HG03066 (cell line): ENCODE data around the gene MAP2K5.
A peak's percentile ranks its signal among the peaks of the same experiment; 100 is the strongest.

Experiments
- ATAC-seq: cut with Tn5 transposase; IDR thresholded peaks from one replicate; pipeline ENCODE4 v1.9.1; 2021; ENCODE audit warnings: low read depth; ENCODE audit not compliant: unreplicated experiment

Gene MAP2K5

DNA sequence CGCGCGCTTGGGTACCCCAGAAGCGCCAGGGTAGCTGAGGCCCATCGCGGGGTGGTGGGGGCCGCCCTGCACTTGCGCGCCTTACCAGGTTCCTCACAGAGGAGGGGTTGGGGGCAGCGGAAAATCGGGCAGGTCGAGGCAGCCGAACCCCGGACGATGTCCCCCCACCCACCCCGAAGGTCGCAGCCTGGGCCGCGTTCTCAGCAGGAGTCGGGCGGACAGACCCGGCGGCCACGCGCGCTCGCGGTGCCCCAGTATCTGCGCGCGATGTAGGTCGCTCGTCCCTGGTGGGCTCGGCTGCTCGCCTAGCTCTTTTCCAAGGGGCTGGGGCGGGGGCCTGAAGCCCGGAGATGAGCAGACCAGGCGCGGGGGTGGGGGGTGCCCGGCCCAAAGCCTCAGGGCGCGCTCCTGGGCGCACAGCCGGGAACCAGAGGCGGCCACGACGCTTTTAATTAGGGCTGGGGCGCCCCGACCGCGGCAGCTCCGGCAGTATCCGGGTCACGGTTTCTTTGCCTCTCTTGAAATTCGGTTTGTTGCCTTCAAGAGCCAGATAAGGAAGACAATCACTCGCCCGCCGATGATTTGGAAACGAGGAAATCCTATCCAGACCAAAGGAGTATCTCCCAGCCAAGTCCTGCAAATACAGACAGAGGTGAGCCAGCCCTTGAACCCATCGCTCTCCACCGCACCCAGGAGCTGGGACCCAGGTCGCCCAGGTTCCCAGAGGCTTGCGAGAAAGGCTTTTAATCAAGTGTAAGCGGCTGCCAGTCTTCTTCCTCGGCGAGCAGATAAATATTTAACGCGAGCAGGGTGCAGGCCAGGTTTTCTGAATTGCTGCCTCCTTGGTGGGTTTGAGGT lies 287.4 kb downstream of the MAP2K5 start:
- ATAC-seq: no peak

DNA sequence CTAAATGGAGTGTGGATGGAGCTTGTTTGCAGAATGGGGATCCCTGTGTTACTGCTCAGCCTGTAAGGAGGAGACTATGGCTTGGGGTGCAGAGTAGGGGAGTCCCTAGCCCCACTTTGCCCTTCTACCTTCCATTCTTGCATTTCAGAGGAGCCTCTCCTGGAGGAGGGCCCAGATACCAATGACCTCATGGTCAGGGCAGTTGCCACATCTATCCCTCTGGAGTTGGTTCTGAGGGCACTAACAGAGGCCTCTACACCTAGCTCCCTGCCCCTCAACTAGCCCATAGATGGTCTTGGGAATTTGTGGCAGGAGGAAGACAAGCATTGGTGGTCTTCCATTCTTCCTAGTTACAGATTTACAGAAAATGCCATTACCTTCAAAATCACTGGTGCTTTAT lies 288.9 kb downstream of the MAP2K5 start:
- ATAC-seq: no peak

DNA sequence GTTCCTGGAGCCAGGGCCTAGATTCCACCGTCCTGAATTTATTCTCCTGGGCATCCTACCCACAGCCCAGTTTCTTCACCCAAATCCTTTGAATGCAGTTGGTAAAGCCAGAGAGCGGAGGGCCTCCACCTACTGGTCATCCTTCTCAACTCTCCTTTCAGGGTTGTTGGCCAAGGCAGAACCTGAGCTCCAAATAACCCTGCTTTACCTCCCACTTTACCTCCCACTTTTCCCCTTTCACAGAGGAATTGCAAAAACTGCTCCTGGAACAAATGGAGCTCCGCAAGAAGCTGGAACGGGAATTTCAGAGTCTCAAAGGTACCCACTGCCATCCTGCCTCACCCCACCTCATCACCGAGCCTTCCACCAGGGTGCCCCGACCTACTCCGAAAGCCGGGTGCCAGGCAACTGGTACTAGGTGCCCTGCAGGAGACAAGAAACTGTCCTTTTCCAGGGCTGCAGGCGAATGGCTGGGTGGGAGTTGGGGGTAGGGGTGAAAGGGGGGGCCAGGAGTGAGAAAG lies 289.6 kb downstream of the MAP2K5 start:
- ATAC-seq: no peak

DNA sequence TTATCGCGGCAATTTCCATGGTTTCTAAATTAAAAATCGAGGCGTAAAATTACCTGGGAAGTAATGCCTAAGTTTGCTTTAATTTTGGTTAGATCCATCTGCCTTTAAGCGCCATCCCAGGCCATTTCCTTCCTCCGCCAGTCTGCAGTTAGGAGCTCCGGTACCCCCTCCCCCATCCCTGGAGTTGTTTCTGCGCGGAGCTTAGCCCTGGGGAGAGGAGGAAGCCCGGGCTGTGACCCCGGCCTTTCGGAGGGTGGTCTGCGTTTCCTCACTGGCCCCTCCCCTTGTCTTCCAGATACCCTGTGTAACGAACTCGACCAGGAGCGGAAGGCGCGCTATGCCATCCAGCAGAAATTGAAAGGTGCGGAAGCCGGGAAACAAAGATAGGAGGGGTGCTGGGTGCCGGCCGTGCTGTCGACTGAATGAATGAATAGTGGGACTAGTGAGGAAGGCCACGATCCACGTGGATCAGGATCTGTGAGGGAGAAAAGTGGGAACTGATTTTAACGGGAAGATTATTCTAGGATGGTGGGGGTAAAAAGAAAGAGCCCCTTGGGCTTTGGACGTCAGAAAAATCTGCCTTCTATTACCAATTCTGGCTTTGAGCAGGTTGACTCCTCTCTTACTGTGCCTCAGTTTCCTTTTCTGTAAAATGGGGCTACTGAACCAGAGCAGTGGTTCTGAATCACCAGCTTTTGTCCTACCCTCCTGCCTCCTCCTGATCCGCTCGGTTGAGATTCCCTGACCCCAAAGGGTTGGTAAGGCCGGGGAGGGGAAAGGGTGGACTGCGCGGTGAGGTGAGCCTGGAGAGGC lies 290.6 kb downstream of the MAP2K5 start:
- ATAC-seq: no peak

DNA sequence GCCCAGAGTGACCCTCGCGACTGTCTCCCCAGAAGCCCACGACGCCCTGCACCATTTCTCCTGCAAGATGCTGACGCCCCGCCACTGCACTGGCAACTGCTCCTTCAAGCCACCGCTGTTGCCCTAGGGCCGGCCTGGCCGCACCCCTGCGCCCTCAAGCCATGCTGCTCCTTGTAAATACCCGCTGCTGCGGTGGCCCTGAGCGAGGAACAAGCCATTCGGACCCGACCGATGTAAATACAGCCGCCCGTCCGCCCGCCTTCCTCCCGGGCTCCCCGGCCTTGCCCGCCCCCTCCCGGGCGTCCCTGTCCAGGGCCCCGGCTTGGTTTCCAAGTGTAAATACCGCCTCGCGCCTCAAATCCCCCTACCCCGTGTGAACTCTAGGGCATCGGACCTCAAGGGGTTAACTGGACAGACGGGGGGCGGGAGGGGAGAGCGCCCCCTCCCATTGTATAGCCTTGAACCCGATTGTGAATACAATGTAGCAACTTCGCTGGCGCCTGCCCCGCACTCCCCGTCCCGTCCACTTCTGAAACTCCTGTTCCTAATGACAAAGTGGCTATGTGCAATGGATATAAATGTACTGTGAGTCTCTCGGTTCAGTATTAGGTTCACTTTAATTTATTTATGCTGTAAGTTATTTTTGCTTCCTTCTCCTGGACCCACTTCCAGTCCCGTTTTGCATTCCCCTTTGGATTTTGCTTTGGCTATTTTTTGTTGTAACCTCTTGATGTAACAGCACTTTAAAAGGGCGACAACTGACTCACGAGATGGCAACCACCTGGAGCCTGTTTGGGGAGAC lies 291.4 kb downstream of the MAP2K5 start:
- no peak for ATAC-seq

DNA sequence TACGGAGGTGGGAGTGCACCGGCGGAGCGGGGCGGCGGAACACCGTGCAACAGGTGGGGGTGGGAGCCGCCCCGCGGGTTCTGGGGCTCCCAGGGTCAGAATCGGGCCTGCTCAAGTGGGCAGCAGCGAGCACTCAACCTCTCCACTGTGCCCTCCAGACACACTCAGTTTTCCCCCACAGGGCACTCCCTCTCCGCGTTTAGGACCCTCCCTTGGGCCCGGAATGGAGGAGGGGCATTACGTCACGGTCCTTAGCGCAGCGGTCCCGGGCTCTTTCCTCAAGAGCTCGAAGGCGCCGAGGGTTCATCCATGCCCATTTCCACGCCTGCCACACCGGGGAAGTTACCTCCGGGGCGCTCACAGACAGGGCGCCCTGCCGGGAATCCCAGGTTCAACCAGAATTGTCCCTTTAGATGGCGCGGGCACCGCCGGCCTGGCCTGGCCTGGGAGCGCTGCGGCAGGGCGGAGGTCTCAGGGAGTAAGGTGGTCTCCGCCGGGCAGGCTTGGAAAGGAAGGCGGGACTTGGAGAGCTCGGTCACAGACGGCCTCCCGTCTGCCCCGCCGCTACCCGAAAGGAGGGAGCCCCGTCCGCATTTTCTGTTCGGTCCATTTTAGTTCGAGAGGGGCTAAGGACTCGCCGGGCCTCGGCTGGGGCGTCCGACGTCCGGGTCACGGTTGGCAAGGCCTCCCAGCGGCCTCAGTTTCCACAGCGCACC lies 292.2 kb downstream of the MAP2K5 start:
- ATAC-seq: no peak

DNA sequence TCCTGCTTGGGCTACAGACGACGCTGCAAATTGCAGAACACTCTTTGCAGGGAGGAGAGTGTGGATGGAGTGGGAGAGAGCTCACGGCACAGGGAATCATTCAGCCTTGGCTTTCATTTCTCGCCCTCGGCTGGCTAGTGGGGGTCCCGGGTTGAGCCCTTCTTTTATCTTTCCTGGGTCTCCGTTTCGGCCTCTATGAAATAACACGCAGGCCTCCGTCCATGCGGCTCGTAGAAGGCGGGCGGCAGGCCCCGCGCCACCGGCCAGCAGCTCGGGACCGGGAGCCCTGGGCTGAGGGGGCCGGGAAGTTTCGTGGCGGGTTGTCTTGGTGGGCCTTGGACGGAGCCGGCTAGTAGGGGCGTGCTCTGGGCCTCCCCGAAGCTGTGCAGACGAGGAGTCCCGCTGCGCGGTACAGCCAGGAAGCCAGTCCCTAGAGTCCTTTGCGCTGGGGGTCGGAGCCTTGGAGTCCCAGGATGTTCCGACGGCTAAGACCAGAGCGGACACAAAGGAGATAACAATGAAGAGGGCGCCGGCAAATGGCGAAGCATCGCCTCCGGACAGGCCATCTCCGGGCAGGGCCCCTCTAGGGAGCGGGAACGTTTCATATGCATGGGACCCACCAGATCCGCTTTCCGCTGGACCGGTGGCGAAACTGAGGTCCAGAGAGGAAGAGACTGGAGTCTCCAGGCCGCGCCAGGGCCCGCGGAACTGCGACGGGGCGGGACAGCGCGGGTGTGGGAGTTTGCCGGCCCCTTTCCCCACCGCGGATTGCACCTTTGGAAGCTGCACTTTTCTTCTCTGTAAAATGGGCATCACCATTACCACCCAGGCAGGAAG lies 293.0 kb downstream of the MAP2K5 start:
- no peak for ATAC-seq

DNA sequence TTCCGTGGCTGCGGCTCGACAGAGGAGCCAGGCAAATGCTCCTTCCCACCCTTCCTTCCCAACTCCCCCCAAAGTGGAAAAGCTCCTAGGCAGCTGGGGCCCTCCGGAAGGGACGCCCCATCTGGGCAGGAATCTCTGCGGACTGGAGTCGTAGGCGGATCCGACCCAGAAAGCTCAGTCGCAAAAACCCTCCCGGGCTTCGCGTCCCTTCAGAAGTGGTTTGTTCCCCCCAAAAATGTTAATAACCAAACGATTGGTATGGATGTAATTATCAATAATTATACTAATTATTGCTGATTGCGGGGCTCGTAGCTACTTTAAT lies 293.6 kb downstream of the MAP2K5 start:
- ATAC-seq: no peak

DNA sequence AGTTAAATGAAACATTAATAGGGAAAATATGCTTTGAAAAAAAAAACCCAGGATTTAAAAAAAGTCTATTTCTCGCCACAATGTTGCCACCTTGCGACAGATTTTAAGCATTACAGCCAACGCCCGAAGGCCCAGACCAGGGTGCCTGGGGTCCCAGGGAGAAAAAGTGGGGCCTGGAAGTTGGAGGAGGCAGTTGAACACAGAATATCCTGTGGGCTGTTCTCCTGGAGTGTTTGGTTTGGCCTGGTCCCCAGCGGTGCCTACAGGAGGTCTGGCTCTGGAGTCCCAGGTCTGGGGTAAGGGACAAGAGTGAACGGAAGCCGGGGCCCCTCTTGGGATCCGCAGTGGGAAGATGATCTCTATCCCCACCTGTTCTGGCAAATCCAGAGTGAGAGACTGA lies 294.0 kb downstream of the MAP2K5 start:
- no peak for ATAC-seq

DNA sequence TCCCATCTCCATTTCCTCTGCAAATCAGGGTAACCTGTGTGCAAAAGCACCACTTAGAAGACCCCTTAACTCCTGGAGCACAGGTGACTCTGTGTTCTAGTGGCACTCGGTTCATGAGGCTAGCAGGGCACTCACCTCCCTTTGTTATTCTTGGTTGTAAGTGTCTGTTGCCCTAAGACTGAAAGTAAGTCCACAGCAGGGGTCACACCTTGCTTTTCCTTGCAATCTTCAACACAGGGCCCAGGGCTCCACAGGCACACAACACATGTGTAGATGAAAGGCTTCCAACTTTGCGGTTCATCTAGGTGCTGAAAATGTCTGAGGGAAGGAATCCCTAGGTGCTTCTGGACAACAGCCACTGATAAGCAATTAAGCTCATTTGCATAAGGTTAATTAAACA lies 294.5 kb downstream of the MAP2K5 start:
- no peak for ATAC-seq

DNA sequence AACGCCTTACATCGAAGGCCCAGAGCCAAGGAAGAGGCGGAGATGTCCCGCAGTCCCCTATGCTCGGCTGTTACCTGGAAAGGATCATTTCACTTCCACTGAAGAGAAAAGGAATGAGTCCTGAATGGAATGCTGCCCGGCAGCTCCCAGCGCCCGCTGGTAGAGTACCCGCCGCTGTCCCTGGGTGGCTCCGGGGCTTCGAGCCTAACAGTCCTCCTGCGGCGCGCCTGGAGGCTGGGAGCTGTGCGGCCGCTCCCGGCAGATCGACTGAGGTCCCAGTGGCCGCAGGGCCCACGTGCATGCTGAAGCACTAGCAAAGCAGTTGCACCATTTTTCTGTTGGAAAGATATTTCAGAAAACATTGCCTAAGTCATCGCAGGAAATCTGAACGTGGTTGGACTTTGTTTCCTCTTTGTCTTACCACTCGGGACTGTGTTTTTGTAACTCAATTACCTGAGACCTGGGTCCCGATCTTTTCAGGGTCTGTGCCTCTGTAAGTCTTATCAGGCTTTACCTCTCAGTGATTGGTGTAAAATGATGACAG lies 296.4 kb downstream of the MAP2K5 start:
- no peak for ATAC-seq

DNA sequence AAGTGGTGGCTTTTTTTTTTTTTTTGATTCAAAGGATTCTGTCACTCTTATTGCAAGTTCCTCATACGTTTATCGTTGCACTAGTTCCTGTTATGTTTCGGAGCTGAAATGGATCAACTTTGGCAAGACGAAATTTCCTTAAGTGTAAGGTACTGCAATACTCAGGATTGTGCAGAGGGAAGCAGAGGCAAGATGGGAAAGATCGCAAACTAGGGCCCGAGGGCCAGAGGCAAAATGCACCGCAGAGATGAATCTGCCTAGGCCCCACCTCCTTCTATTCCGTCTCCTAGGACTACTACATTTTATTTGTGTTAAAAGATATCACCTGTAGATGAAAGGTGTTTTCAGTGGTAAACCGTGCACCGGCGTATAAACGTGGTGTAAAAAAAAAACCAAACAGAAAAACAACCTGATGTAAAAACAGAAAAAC lies 297.0 kb downstream of the MAP2K5 start:
- no peak for ATAC-seq

DNA sequence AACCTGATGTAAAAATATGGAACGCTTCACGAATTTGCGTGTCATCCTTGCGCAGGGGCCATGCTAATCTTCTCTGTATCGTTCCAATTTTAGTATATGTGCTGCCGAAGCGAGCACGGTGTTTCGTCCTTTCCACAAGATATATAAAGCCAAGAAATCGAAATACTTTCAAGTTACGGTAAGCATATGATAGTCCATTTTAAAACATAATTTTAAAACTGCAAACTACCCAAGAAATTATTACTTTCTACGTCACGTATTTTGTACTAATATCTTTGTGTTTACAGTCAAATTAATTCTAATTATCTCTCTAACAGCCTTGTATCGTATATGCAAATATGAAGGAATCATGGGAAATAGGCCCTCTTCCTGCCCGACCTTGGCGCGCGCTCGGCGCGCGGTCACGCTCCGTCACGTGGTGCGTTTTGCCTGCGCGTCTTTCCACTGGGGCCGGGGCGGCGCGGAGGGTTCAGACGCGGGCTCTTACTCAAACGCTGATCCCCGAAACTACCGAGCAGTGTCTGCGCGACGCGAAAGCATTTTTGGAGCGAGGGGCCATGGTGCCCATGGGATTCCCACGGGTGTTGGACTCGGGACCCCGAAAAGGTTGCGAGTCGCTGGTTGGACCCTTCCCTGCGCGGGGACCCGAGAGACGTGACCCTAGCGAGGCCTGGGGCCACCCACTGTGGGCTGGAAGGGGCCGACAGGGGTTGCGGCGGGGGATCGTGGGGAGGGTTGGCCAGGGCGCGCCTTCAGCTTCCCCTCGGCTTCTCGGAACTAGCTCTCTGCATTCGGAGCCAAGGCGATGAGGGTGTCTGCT lies 297.6 kb downstream of the MAP2K5 start, which contains the start of gene RNU6-1:
Gene RNU6-1, minus strand, starts transcription at position 117 of the 820 bp plus-strand sequence.
- peak; percentile 68 for ATAC-seq

DNA sequence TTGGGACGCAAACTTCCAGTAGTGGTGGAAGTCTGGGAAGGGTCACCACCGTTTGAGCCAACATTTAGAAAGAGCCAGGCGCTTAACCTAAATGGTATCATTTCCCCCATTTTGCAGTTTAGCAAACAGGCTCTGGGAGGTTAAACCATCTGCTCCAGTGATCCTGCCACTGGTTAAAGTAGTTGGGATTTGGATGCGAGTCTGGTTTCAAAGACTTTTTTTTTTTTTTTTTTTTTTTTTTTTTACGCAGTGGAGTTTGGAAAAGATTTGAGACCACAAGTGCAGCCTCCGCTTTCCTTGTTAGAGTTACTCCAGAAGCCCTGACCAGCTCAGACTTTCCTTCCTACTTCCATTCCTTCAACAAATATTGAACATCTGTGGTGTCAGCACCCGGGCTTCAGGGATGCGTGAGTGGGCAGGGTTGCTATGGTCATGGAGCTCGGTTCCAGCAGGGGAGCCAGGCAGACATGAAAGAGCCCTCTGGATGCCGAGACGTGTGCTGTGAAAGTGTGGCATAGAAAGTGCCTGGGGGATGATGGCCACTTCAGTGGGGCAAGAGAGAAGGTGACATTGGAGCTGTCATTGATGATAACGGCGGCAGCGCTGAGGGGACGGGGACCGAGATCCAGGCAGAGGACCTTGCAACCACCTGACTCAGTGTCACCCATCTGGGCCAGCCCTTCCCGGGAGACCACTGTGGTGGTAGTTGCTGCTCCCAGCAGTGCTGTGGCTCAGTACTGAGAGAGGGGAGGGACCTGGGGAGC lies 298.4 kb downstream of the MAP2K5 start:
- ATAC-seq: no peak

DNA sequence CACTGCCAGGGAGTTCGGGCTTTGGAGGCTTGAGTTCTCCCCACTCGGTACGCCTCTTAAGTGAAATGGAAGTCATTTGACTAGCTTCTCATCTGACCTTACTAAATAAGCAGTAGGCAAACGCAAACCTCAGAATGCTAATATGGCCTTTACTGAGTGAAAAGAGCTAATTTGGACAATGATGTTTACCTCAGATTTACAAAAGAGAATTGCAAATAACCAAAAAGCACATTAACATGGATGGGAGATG lies 298.9 kb downstream of the MAP2K5 start:
- no peak for ATAC-seq

DNA sequence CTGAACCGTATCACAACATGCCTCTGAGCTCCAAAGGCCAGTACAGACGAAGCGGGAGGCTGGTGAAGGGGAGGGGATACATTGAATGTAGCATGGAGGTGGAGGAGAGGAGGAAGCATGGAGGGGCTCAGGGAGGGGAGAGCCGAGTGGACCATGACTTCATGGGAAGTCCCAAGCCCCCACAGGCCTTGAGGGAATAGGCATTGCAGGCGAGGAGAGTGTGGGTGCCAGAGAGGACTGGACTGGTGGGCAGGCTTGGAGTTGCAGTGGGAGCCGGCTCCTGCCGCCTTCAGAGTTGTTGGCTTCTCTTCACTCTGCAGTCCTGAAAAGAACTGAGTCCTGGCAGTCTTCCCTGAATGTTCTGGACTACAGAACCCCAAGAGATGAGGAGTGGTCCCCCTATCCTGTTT lies 300.6 kb downstream of the MAP2K5 start:
- no peak for ATAC-seq

DNA sequence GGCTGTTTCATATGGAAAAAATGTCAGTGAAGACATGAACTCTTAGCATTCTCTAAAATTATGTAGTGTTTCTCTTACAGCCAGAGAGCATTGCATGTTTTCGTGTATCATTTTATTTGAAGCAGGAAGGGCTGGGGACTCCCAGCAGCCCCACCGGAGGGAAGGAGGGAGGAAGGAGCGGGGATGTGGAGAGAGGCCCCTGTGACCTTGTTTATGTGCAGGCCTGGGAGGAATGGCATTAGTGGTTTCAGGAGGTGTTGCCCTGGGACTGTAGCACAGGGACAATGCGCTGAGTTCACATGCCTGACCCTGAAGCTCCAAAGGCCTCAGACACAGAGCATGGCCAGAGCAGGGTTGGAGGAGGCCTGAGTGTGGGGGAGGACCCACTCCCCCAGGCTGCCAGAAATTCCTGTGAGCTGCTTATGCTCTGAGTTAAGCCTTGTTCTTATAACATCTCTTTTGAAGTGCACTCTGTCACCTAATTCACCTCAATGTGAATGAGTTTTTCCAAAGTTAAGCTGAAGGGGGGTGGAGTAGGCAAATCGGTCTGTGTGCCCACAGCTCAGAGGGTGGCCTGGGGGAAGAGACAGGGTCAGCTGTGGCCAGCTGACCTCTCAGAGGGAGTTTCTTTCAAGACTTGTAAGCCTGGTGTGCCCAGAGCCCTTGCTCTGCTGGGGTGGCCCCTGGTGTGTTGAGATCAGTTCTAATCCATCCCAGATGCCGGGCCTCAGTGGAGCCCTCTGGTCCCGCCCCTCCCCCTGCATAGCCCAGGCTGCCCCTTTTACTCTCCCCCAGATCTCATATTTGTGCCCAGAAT lies 301.3 kb downstream of the MAP2K5 start:
- no peak for ATAC-seq
